ENCODE results near the gene PGM1. TPM values are rescaled to one million over a fixed set of nuclear protein-coding genes. Genes with fewer than 3 reads are reported as not detected.
"Not testable (repeated sequence)": the region's sequence is repeated elsewhere in the genome, so short reads cannot be mapped to it uniquely, and the experiment has no call there.

PGM1 gene
- total RNA-seq = 10 to 100 TPM; 47.3 to 51.0 TPM

DNA sequence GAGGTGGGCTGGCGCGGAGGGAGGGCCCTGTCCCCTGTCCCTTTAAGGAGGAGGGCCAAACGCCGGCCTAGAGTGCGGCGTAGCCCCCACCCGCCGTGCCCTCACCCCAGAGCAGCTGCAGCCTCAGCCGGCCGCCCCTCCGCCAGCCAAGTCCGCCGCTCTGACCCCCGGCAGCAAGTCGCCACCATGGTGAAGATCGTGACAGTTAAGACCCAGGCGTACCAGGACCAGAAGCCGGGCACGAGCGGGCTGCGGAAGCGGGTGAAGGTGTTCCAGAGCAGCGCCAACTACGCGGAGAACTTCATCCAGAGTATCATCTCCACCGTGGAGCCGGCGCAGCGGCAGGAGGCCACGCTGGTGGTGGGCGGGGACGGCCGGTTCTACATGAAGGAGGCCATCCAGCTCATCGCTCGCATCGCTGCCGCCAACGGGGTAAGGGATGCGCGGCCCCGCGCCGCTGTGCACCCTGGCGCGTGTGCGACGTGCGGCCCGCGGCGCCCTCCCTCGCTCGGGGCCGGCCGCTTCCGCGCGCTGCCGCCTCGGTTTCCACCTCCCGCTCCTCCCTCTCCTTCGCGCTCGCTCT lies at the start of gene PGM1:
Gene PGM1 (plus strand): TSS at position 109 of the 583 bp plus-strand sequence. CDS start 78 bp downstream, at position 187.
- Mint-ChIP-seq H3K9me3 (no peaks in the 10 kb centered on the region), H3K4me1 (peaks cover 29% of the 10 kb centered on the region), H3K27me3 (no peaks in the 10 kb centered on the region), H3K27ac (peak within 1 kb of the TSS; percentile 98), H3K4me3 (peak within 1 kb of the TSS; percentile 98), H3K36me3 (peaks cover 21% of the 10 kb centered on the region)
- DNase-seq = no peak
- ATAC-seq (ENCODE audit: low read depth) = peak; percentile 84
- POLR2A ChIA-PET = interaction anchor here (1.0 to 1.4 kb wide), 3 partner anchors 18 to 226 kb away, joined by 3 to 6 read pairs (median 4); partner anchors contain the start of gene ALG6

GRCh38 chr1:63545780-63546179 lies 47.4 kb upstream of the PGM1 start:
- no peaks in the 10 kb centered on the region for H3K9me3 Mint-ChIP-seq
- POLR2A ChIA-PET = no interaction called here
- H3K36me3 Mint-ChIP-seq = peaks cover 10% of the 10 kb centered on the region
- DNase-seq (no peak), ATAC-seq (ENCODE audit: low read depth) (no peak)
- H3K4me3 Mint-ChIP-seq = no peak overlapping the region
- H3K27me3 Mint-ChIP-seq = no peaks in the 10 kb centered on the region
- H3K4me1 Mint-ChIP-seq = no peaks in the 10 kb centered on the region
- no peak overlapping the region for H3K27ac Mint-ChIP-seq

- Mint-ChIP-seq H3K4me1 (no peaks in the 10 kb centered on the region), H3K27ac (no peak overlapping the region), H3K9me3 (no peaks in the 10 kb centered on the region)
These were observed 45.5 kb upstream of the PGM1 start for GRCh38 chr1:63547621-63548294.

GRCh38 chr1:63548303-63548702 lies 44.9 kb upstream of the PGM1 start:
- ATAC-seq (ENCODE audit: low read depth) (no peak), DNase-seq (no peak)
- Mint-ChIP-seq H3K36me3 (peaks cover 8% of the 10 kb centered on the region), H3K27me3 (no peaks in the 10 kb centered on the region), H3K4me1 (no peaks in the 10 kb centered on the region), H3K9me3 (no peaks in the 10 kb centered on the region), H3K4me3 (no peak overlapping the region), H3K27ac (no peak overlapping the region)
- POLR2A ChIA-PET = no interaction called here

More at GRCh38 chr1:63547621-63548294, 45.5 kb upstream of the PGM1 start:
- Mint-ChIP-seq H3K27me3 (no peaks in the 10 kb centered on the region), H3K4me3 (no peak overlapping the region), H3K36me3 (peaks cover 8% of the 10 kb centered on the region)
- DNase-seq (no peak), ATAC-seq (ENCODE audit: low read depth) (no peak)
- POLR2A ChIA-PET = no interaction called here

- Mint-ChIP-seq H3K9me3 (no peaks in the 10 kb centered on the region), H3K4me3 (no peak overlapping the region), H3K27ac (no peak overlapping the region), H3K36me3 (peaks cover 8% of the 10 kb centered on the region), H3K4me1 (no peaks in the 10 kb centered on the region), H3K27me3 (no peaks in the 10 kb centered on the region)
- ATAC-seq (ENCODE audit: low read depth) (no peak), DNase-seq (no peak)
- POLR2A ChIA-PET = no interaction called here
These were observed 44.3 kb upstream of the PGM1 start for GRCh38 chr1:63548877-63549276.

GRCh38 chr1:63555480-63555879 lies 37.7 kb upstream of the PGM1 start:
- ATAC-seq (ENCODE audit: low read depth) (no peak), DNase-seq (no peak)
- no peaks in the 10 kb centered on the region for H3K27me3 Mint-ChIP-seq
- peaks cover 2% of the 10 kb centered on the region for H3K4me1 Mint-ChIP-seq
- no peaks in the 10 kb centered on the region for H3K9me3 Mint-ChIP-seq
- peaks cover 3% of the 10 kb centered on the region for H3K36me3 Mint-ChIP-seq
- POLR2A ChIA-PET = no interaction called here
- H3K27ac Mint-ChIP-seq = no peak overlapping the region
- no peak overlapping the region for H3K4me3 Mint-ChIP-seq

DNA sequence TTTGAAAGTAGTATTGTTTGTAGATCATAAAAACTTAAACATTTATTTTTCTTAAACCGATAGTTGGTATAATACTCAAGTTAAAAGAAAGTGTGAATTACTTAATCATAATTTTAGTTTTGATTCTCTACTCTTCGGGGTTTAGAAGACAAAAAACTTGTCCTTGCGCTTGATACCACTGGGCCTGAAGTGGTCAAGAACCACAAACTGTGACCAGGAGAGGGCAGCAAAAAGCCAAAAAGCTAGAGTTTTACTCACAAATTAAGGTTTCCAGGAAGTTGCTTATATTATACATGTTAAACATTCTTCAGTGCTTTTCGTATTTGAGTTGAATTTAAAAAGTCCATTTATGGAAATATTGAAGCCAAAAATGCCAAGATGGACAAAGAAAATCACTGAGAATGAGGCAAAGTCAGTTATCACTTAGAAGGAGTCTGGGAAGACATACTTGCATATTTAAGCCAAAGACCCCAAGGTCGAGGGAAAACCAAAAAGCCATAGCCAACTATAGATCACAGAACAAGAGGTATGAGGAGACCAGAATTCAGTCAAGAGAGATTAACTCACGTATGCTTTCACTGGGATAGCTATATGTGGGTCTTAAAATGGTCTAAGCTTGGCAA lies 35.7 kb upstream of the PGM1 start:
- no peaks in the 10 kb centered on the region for H3K9me3 Mint-ChIP-seq
- H3K4me3 Mint-ChIP-seq = no peak overlapping the region
- H3K27ac Mint-ChIP-seq = no peak overlapping the region
- ATAC-seq (ENCODE audit: low read depth) (no peak), DNase-seq (no peak)
- H3K36me3 Mint-ChIP-seq = peaks cover 3% of the 10 kb centered on the region
- POLR2A ChIA-PET = no interaction called here
- peaks cover 2% of the 10 kb centered on the region for H3K4me1 Mint-ChIP-seq
- H3K27me3 Mint-ChIP-seq = no peaks in the 10 kb centered on the region

- Mint-ChIP-seq H3K9me3 (no peaks in the 10 kb centered on the region), H3K27me3 (no peaks in the 10 kb centered on the region), H3K4me3 (no peak overlapping the region), H3K36me3 (peaks cover 5% of the 10 kb centered on the region), H3K27ac (no peak overlapping the region), H3K4me1 (peaks cover 2% of the 10 kb centered on the region)
- POLR2A ChIA-PET = no interaction called here
- ATAC-seq (ENCODE audit: low read depth) = no peak
- DNase-seq = no peak
These were observed 33.9 kb upstream of the PGM1 start for GRCh38 chr1:63559357-63559756.

GRCh38 chr1:63563745-63564144 lies 29.5 kb upstream of the PGM1 start:
- no peak for DNase-seq
- ATAC-seq (ENCODE audit: low read depth) = no peak
- POLR2A ChIA-PET = no interaction called here
- Mint-ChIP-seq H3K9me3 (no peaks in the 10 kb centered on the region), H3K27ac (no peak overlapping the region), H3K27me3 (no peaks in the 10 kb centered on the region), H3K4me1 (no peaks in the 10 kb centered on the region), H3K36me3 (peaks cover 8% of the 10 kb centered on the region), H3K4me3 (no peak overlapping the region)

GRCh38 chr1:63569068-63569467 lies 24.1 kb upstream of the PGM1 start:
- DNase-seq (no peak), ATAC-seq (ENCODE audit: low read depth) (no peak)
- Mint-ChIP-seq H3K4me1 (no peaks in the 10 kb centered on the region), H3K27me3 (no peaks in the 10 kb centered on the region), H3K27ac (no peak overlapping the region), H3K36me3 (peaks cover 5% of the 10 kb centered on the region), H3K4me3 (no peak overlapping the region), H3K9me3 (no peaks in the 10 kb centered on the region)
- POLR2A ChIA-PET = no interaction called here

DNA sequence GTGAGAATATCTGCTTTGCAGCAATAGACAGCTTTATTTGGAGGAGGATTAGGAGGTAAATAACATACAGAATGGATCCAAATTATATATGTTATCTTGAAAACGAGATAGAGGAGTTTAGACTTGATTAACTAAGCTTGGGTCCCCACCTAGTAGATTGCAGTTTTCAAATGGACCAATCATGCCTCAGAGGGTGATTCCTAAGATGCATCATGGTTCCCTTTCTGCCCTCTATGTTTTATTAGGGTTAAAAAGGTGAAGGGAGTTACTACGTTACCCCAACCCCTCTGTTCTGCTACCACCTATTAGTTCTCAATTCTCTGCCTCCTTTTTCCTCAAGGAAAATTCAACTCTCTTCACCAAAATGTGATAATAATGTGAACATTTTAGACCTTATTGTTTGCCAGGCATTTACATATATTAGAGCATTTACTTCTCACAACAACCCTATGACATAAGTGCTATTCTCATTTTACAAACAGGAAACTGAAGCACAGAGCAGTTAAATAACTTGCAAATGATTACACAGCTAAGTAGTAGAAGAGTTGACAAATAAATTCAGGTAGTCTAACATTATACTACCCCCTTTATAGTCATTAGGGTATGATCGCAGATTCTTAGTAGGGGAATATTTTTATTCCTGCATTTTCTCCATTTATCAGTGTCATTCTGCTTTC lies 23.4 kb upstream of the PGM1 start:
- no peak for DNase-seq
- no peak overlapping the region for H3K27ac Mint-ChIP-seq
- H3K27me3 Mint-ChIP-seq = no peaks in the 10 kb centered on the region
- no peak overlapping the region for H3K4me3 Mint-ChIP-seq
- no peak for ATAC-seq (ENCODE audit: low read depth)
- no peaks in the 10 kb centered on the region for H3K4me1 Mint-ChIP-seq
- POLR2A ChIA-PET = no interaction called here
- H3K36me3 Mint-ChIP-seq = peaks cover 3% of the 10 kb centered on the region
- H3K9me3 Mint-ChIP-seq = no peaks in the 10 kb centered on the region

- DNase-seq; H3K4me1 Mint-ChIP-seq; ATAC-seq (ENCODE audit: low read depth); H3K36me3 Mint-ChIP-seq; H3K27ac Mint-ChIP-seq; H3K4me3 Mint-ChIP-seq; H3K9me3 Mint-ChIP-seq; H3K27me3 Mint-ChIP-seq; POLR2A ChIA-PET: not testable (repeated sequence)
These were observed 20.5 kb upstream of the PGM1 start for GRCh38 chr1:63572686-63573085.

- H3K36me3 Mint-ChIP-seq; H3K9me3 Mint-ChIP-seq; ATAC-seq (ENCODE audit: low read depth); H3K27me3 Mint-ChIP-seq; POLR2A ChIA-PET; H3K27ac Mint-ChIP-seq; H3K4me3 Mint-ChIP-seq; H3K4me1 Mint-ChIP-seq; DNase-seq: not testable (repeated sequence)
These were observed 18.9 kb upstream of the PGM1 start for GRCh38 chr1:63574203-63574796.

Data from activated naive CD8-positive, alpha-beta T cell treated with anti-CD3 and anti-CD28 coated beads, Interleukin-2, amount 10 ng/mL, durations not matched to agents 7 days and 5 days (primary cell).